ENCODE results near the gene DIP2C.
"Not testable (repeated sequence)": the region's sequence is repeated elsewhere in the genome, so short reads cannot be mapped to it uniquely, and the experiment has no call there.

The DIP2C gene

DNA sequence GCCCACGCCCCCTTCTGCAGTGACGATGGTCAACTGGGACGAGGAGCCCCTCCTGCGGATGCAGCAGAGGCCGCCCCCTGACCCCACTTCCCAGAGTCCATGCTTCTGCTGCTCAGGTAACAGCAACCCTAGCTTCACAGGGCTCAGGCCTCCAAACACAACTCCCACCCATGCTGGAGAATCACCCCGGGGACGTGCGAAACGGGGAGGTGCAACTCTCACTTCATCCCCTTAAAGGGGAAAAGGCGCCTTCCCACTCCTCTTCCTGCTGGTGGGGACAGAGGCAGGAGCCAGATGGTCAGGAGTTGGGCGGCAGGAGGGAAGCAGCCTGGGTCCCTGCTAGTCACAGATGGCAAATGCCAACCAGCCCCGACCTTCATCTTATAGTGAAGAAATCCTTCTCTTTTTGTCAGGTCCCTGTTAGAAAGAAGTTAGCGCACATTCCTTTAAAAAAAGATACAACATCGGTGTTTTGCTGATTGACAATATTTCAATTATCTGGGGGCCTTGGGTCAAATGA lies 155.4 kb downstream of the DIP2C start:
- DNase-seq (ENCODE audit: low read depth in 3 of 3): no peak

DNA sequence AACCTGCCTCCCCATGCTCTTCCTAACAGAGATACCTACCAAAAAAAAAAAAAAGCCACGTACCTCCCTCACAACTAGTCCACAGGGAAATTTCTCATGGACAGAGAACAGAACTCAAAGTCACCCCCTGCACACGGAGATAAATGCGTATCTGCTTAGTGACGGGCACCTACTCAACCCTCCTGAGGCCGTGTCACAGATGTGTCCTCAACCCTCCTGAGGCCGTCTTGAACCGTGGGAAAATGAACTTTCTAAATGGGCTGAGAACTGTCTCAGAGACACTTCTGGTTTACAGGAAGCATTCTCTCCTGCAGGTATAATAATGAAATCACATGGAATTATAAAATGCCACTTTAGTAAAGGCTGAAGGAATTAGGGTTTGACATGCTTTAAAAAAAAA lies 155.9 kb downstream of the DIP2C start:
- DNase-seq (ENCODE audit: low read depth in 3 of 3): no peak

DNA sequence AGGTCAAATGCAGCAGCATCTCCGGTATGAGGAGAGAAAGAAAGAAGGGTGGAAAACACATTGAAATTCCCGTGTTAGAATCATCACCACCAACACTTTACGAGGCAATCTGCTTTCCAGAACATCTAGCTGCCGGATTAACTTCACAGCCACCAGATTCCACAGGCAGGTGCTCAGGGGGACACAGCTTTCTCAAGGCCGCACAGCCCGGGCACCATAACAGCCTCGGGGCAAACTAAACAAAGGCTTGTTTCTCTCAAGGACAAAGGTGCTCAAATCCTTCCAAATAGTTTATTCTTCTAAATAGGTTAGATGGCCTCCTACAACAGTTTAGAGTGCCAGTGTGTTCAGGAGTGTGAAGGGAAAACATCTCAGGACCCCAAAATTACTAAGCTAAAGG lies 156.3 kb downstream of the DIP2C start:
- DNase-seq (ENCODE audit: low read depth in 3 of 3): no peak

DNA sequence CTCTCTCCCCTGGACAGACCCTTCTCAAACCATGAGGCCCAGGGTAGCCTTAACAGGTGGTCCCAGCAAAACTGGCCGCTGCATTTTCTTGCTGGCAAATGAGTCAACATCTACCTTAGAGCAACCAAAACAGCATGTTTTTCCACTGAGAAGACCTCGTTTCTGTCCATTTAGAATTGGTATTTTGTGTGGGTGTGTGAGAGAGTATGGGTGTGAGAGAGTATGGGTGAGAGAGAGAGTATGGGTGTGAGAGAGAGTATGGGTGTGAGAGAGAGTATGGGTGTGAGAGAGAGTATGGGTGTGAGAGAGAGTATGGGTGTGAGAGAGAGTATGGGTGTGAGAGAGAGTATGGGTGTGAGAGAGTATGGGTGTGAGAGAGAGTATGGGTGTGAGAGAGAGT lies 157.1 kb downstream of the DIP2C start:
- not testable (repeated sequence) for DNase-seq (ENCODE audit: low read depth in 3 of 3)

DNA sequence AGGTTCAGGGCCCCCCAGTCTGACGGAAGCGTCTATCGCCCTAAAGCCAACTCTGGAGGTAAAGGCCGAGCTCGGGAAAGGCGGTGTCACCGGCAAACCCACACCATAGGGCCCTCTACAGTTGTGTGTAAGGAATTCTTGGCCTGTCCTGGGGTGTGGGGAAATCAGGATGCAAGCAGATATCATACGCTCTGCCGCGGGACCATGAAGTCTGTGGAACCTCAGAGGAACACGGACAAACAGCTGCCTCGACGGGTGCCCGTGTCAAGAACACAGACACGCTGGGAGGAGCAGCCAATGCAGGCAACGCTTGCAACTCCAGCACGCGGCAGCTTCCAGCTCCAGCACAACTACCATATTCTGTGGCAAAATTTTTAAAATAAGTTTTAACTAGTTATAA lies 157.9 kb downstream of the DIP2C start:
- DNase-seq (ENCODE audit: low read depth in 3 of 3): no peak

DNA sequence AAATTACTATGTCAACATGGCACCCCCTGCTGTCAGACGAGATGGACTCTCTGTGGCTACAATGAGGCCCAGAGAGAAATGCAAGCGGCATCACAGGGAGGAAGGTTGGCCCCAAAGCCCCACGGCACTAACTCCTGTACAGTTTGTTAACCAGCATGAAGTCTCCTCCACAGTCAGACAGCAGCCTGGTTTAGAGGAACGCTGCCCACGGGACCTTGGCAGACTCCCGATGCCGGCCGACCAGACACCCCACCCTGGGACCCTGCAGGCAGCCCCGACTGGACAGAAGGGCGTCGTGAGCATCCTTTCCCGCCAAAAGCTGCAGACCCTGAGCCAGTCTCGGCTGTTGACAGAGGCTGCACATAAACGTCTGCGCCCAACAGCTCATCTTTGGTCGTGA lies 158.8 kb downstream of the DIP2C start:
- no peak for DNase-seq (ENCODE audit: low read depth in 3 of 3)

DNA sequence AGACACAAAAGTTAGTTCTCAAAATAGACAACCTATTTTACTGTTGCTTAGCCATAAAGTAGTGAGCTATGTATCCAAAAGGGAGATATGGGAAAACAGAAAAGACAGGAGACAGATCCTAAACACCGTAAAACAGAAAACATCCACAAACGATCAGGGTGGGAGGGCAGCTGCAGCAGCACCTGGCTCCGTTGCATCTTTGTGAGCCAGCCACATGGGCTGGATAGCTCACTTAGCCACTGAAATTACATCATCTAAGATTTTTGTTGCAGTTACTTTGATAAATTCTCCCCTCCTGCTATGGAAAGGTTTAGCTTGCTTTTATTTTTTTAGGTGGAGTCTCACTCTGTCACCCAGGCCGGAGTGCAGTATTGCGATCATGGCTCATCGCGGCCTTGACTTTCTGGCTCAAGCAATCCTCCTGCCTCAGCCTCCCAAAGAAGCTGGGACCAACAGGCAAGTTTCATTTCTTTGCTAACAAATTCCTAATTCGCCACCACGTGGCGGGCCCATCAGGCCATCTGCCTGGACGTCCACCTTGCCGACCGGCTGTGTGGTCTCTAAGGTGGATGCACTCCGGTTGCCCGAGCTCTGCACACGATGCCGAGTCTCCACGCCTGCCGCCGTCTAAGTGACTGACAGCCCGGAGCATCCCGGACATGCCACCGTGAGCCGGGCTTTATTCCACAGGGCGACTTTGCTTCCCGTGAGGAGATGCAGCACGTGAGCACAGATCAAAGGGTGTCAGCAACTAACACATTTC lies 159.8 kb downstream of the DIP2C start:
- DNase-seq (ENCODE audit: low read depth in 3 of 3): no peak

DNA sequence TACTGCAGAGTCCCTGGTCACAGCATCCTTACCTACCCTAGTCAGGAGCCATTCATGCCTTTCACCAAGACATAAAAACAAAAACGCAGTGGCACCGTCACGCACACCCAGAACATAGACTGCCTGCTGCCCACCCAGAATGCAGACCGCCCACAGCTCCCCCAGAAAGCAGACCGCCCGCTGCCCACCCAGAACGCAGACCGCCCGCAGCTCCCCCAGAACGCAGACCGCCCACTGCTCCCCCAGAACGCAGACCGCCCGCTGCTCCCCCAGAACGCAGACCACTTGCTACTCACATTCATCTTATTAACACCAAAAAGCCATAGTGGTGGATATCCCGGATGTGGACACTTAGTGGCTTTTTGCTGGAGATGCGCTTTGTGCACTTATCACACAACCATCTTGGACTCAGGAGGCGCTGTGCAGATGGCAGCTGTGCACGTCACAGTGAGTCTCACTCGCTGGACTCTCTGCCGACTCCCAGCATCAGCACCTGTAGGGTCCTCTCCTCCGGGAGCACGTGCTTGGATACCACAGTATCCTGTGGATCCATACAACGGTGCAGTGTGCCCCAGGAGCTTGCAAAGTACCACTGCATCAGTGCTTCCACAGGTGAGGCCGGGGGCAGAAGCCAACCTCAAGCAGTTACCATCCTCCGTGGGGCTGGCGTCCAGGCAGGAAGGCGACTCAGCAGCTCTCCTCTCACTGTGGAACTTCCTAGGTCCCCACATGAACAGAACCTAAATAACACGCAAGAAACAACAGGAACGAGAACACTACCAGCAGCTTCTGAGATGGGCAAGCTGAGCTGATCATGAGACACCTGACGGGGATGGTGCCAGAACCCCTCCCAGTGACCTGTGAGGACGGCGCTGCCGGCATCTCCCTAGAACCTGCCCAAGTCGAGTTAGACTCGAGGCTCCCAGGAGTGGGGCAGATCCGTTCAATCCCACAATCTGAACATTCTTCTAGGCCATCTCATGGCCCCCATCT lies 161.0 kb downstream of the DIP2C start:
- no peak for DNase-seq (ENCODE audit: low read depth in 3 of 3)

DNA sequence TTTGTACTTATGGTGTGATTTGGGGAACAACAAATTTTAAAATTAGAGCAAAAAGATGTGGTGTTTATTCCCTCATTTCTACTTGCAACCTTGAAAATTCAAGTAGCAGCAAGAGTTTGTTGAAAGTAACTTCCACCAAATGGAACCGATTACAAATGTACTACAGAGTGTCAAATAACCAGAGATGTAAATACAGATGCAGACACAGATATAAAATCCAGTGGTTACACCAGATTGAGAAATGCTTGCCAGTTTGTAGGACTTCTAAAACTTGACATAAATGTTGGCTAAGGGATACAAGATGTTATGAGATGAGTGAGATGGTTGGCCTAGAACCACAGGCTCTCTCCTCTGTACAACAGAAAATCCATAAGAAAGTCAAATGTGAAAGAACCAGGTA lies 162.1 kb downstream of the DIP2C start:
- DNase-seq (ENCODE audit: low read depth in 3 of 3): no peak

DNA sequence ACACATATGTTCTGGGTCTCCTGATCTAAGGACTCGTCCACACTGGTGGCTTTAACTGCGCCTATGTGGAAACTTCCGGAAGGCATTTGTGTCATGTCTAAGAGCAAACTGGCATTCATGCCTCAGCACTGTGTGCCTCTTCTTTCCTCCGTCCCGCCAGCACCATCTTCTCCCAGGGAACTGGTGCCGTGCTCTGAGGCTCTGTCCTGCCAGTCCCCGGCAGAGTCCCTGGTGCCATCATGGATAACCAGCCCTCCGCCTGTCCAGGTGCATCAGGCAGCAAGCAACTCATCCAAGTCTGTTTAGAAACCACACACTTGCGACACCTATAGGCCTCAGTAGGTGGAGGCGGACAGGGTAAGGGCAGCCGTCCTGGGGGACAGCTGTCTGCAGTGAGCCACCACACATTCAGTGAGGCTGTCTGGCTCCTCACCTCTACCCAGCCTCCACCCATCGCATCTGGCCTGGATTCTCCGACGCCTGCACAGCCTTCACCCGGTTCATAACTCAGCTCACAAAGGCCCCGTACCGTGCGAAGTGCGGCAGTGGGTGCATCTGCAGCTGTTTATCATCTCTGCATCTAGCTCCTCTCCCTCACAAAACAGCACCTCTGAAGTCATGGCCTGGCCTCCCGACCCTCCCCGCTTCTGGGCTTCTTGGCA lies 162.7 kb downstream of the DIP2C start:
- DNase-seq (ENCODE audit: low read depth in 3 of 3): no peak

DNA sequence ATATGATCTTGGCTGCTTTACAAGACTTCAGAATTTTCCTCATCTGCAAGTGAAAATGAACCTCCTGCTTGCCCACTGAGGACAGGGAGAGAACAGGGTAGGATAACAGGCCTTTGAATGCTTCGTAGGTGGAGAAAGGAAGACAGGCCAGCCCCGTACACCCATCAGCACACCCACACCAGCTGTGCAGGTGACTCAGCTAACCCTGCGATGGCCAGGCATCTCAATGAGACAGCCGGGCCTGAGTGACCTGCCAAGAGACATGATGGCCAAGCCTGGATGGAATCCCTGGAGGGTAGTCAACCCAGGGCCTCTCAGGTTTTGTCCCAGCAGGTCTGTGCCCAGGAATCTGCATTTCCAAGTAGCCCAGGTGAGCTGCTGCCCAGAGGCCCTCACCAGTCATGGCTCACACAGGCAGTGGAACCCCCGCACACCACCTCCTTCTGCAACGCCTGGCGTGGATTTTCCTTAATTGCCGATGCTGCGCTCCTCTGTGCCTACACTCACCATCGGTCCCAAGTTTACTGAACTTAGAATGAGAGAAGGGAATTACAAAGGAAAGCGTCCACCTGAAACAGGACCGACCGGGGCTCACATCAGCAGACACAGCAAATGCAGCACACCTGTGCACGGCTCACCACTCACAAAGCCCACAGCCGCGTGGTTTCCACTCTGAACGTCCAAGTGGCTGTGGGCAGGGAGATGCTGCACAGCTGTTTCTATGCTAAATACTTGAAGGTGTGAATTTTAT lies 163.7 kb downstream of the DIP2C start:
- no peak for DNase-seq (ENCODE audit: low read depth in 3 of 3)

DNA sequence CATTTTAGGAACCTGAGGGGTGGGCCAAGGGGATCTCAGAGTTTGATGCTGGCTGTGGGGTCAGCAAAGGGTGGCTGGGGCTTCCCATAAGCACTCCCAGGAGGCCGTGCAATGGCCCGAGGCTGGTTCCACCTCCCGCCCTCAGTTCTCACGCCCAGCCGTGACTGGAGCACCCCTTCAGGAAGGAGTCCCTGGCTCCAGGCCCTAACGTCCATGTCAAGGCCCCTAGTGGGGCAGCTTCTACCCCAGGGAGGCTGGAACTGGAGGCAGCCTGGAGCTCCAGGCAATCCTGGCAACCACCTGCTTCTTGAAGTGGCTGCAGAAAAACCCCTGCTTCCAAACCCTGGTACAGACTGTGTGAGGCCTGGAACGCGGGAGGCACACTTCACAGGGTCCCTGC lies 165.5 kb downstream of the DIP2C start:
- no peak for DNase-seq (ENCODE audit: low read depth in 3 of 3)

DNA sequence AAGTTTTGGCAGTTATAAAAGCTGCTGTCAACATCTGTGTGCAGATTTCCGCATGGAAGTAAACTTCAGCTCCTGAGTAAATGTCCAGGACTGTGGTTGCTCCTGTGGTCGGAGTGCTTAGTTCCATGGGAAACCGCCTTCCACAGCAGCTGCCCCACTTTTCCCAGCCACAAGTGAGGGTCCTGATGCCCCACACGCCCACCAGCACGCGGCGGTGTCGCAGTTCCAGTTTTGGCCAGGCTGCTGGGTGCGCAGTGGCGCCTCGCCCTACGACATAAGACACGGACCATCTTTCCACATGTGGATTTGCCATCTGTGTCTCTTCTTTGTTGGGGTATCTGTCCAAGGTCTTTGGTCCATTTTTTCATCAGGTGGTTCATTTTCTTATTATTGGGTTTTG lies 167.1 kb downstream of the DIP2C start:
- DNase-seq (ENCODE audit: low read depth in 3 of 3): no peak

DNA sequence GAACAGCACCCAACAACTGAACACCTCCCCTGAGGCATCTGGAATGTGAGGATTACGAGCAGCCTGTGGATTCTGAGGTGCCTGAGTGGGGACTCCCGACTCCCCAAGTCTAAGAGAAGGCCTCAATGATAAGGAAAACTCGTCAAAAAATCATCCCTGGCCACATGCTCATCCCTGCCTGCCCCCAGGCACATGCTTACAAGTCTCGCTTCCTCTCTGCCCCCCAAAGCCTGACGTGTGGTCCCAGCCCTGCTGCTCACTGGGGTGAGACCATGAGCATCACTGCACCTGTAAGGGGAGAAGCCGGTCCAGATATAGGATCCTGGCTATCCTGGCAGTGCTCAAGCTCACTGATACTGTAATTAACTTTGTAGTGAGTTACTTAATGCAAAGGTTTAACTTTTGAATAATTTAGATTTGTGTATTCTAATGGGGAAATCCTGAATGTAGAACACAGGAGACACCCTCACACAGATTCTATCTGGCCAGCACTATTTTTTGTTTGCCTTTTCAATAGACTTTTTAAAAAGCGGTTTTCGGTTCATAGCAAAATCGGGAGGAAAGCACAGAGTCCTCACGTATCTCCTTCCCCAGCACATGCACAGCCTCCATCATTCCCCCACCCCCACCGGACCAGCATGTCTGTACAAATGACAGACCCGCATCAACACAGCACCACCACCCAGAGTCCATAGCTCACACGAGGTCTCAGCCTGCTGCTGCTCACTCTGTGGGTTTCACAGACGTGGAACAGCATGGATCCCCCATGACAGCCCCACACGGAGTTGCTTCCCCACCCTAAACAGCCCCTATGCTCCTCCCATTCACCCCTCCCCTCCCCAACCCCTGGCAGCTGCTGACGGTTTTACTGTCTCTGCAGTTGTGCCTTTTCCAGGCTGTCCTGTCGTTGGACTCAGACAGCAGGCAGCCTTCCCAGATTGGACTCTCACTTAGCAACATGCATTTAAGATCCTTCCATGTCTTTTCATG lies 167.9 kb downstream of the DIP2C start:
- DNase-seq (ENCODE audit: low read depth in 3 of 3): no peak

DNA sequence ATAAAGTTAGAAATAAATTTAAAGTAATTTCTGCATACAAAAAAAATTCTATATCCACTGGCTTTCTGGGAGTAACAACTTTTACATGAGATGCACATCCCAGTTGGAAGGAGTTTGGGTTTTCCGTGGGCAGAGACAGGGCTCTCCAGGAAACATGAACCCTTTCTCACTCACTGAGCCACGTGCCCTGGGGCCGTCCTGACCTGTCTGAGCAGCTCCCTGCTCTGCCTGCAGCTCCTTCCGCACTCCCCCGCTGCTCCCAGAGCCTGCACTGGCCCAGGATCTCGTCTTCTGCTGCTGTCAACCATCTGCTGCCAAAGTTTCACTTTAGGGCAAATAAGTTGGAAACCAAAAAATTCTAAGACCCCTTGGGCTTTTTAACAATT lies 169.1 kb downstream of the DIP2C start:
- DNase-seq (ENCODE audit: low read depth in 3 of 3): no peak

DNA sequence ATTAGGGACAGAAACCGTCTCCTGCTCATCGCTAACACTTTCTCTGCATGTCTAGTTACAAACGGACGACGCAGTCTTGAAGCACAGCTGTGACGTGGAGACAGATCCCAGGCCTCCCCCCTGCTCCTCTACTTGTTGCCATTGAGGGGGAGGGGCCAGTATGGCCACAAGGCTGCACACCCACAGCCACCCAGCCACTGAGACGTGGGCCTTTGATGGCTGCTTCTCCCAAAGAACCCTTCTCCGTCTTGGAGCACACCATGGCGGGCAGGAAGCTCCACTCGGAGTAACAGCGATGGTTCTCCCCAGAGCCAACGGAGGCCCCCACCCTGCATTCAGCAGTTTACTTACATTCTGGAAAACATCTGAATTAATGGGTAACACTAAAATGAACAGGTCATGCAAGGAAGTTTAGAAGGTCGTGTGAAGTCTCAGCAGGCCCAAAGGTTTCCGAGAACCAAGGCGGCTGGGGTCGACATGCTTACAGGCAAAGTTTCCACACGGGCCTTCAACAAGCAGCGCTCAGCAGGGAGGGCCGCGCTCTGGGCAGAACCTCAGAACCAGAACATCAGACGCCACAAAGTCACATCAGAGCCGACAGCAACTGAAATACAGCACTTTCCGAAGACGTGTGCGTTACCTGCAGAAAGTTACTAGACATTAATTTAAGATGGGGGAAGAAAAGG lies 169.6 kb downstream of the DIP2C start:
- no peak for DNase-seq (ENCODE audit: low read depth in 3 of 3)

DNA sequence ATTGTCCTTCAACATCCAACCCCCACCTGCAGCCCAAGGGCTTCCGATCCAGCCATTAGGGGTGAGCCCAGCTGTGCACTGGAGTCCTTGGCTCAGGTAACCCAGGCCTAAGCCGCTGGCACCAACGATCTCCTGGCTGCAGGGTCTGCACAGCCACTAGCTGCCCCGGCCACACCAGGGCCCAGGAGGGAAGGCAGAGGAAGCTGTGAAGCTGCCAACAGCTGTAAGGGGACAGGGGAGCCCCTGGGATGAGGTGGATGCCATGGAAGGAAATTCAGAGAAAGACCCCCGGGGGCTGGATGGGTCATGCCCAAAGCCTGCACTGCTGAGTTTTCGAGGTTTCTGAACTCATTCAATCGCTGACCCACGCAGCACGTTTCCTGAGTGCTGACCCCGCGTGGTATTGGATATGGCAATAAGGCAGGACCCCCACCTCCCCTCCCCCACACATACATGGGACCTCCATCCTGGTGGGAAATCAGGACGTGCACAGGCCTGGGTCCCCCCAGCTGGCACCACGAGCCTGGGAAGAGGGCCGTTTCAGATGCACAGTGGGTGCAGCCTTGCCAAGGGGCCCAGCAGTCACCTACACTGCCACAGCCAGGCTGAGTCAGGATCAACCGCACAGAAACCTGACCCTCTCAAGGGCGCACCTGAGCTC lies 170.3 kb downstream of the DIP2C start:
- no peak for DNase-seq (ENCODE audit: low read depth in 3 of 3)

DNA sequence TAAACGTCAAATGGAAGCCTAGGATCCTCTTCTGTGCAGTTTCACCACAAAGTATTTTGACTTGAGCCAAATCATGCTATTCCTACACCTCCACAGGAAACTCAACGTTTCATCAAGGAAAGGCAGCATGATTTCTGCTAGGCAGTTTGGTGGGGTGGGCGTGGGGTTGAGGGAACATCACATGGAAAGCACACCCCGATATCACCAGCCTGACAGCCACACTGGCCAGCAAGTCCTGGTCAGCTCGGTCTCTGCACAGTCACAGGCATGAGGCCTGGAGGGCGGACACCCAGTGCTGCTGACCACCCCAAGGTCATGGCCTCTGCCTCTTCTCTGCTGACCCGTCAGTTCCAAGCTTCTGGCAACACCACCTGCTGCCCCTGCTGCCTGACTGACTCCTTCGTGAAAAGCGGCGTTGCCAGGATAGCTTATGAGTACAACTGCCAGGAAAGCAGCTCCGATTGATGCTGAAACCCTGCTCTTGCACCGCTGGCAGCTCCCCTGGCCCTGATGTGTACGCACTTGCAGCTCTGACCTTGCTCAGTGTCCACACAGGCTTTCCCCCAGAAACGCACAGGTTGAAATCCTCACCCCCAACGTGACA lies 171.5 kb downstream of the DIP2C start:
- no peak for DNase-seq (ENCODE audit: low read depth in 3 of 3)

All from stimulated activated CD4-positive, alpha-beta T cell treated with anti-CD3 and anti-CD28 coated beads, TNF-alpha, amount 100 ng/mL, for 24 hours (primary cell).